Left lobe of liver (tissue), 2 donors: Measurements from ENCODE around the gene SERPINB3. TPM values are rescaled to one million over a fixed set of nuclear protein-coding genes. Genes with fewer than 3 reads are reported as not detected.
"Not testable (repeated sequence)": the region's sequence is repeated elsewhere in the genome, so short reads cannot be mapped to it uniquely, and the experiment has no call there.

Experiments
- ATAC-seq: fragments of 200-7000 bp; cut with Tn5 transposase; one replicate; pipeline ENCODE4 v1.9.1; 2020; ENCODE audit warnings: mild to moderate bottlenecking, moderate library complexity
- DNase-seq: peaks from one replicate; pipeline ENCODE4 v3.0.0-alpha.2; 2020; ENCODE audit warnings: low spot score
- total RNA-seq: library from RNA; stranded (reverse); gene quantifications from one replicate; pipeline ENCODE4 v1.2.1, GENCODE V29; 2021
- donor health status: DM: no; HTN: no; CAD: no; lungs with moderate emphysema.
- donor health status: DM: no; HTN: yes; CAD: no.

The SERPINB3 gene
- total RNA-seq, result not detected

DNA sequence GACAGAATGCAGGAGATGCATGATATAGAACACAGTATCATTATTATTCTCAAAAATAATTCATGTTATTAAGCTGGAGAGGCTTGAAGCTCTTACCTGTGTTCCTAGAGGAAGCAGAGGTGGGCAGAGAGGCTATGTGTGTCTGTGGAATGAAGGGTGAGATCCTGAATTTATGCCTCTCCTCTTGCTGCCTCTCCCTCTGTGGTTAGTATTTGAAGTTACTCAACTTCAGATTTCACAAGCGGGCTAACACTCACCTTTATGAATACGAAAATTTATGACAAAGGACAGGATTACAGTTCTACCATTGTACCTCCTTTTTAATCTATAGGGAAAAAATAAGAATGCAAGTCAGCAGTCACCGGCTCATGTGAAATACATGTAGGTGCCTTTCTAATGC, at the start of gene SERPINB3:
Gene SERPINB3 (minus strand): TSS at position 144 of the 400 bp plus-strand sequence. CDS start 677 bp downstream, outside the sequence.
- DNase-seq, ATAC-seq: not testable (repeated sequence)

DNA sequence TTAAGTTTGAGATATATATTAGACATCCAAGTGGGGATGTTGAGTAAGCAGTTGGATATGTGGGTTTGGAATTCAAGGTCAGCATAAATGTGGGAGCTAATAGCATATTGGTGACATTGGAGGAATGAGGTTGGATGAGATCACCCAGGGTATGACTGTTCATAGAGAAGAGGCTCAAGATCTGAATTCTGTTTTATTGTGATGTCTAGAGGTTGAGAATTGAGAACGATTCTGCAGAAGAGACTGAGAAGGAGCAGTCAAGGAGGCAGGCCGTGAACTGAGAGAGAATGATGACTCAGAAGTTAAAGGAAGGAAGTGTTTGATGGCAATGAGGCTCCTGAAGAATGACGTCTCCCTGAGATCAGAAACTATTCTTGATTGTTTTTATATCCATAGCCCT, 47.0 kb upstream of the SERPINB3 start:
- ATAC-seq (no peak), DNase-seq (no peak)

DNA sequence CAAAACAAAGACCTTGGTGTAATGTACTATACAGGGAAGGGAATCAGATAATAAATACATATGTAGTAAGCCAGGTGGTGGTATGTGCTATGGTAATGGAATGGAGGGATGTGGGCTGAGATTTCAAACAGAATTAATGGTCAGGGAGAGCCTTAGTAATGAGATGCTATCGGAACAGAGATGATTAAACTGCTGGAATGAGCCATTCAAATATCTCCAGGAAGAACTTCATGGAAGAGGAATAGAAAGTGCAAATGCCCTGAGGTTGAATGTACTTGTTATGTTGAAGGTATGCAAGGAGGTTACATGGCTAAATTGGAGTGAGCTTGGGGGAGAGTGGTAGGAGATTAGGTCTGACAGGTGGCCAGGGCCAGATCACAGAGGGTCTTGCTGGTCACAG, 46.1 kb upstream of the SERPINB3 start:
- DNase-seq, result no peak

DNA sequence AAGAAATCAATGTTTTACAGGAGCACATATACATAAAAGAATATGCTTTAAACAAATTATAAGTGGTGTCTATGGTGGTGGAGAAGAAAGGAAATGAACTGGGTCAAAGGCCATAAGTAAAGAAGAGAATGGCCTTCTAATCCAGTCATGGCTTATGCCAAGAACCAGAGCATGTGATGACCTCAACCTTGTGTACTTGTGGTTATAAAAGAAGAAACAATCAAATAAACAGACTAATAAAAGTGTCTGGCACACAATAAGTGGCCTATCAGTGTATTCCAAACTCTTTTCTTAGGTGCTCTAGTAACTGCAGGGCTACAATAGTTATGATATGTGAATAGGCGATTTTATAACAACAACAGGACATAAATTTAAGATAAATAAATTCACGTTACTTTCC, 43.7 kb upstream of the SERPINB3 start:
- DNase-seq (no peak), ATAC-seq (no peak)

More for the DNA sequence above, 46.1 kb upstream of the SERPINB3 start:
- no peak for ATAC-seq

DNA sequence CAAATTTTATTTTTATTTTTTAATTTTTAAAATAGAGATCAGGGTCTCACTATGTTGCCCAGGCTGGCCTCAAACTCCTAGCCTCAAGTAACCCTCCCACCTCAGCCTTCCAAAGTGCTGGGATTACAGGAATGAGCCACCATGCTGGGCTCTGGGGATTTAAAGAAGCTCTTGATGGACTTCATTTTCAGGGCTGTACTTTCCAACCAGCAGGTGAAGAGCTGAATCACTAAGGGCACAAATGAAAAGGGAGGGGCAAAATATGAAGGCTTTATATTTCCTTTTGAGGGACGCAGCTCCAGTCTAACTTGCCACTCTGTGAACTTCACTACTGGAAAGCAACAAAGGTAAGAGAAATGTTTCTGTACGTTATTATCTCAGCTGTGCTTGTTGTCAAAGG, 41.0 kb upstream of the SERPINB3 start, which contains the start of gene SERPINB11:
Gene SERPINB11 (plus strand): TSS at position 301 of the 400 bp plus-strand sequence. CDS start 7,234 bp downstream, outside the sequence.
- DNase-seq, result no peak
- ATAC-seq, result no peak

DNA sequence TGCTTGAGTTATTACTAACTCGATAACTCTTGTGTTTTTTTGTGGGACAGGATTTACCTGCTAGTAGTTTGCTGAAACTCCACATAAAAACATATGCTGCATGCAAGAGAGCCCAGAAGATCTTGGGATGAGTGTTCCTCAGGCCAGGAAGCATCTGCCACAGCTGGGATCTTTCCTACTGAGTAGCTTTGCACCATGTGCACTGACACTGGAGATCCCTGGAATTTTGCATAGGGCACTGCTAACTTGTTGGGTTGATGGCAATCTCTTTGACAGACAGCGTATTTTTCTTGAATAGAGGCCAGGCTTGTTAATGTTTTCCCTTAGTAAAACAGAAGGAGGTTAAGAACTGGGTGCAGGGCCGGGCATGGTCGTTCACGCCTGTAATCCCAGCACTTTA, 40.3 kb upstream of the SERPINB3 start:
- peak; percentile 71 for ATAC-seq
- no peak for DNase-seq

DNA sequence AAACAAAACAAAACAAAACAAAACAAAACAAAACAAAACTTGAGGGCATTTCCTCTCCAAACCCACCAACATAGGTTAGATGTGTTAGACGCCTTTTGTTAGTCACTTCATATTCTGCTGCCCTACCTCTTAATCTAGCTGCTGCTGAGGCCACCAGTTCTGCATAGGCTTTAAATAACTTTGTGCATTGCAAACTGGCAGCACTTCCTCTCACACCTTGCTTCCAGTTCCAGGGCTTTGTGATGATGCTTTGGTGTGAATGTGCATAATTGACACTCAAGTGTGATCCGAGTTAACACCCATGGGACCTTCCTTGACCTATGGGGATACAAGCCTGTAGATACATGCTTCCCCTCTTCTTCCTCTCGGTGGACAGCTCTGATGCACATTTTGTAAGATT, 38.8 kb upstream of the SERPINB3 start:
- no peak for DNase-seq
- ATAC-seq, result no peak

DNA sequence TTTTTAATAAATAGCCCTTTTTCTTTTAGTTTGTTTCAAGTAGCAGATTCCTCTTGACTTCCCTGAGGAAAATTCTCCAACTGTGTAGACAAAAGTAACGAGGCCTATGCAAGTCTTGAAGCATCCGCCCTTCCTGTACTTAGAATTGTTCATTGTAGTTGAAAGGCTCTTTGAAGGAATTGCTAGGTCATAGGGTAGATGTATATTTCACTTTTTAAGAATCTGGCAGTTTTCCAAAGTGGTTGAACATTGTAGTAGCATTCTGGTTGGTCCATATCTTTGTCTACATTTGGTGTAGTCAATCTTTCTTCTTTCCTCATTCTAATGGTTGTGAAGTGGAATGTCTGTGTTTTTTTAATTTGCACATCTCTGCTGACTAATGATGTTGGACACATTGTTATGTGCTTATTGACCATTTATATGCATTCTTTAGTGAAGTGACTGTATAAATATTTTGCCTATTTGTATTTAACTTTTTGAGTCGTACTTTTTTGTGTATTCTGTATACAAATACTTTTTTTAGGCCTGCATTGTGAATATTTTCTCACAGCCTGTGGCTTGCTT, 35.5 kb upstream of the SERPINB3 start:
- DNase-seq (no peak), ATAC-seq (no peak)

DNA sequence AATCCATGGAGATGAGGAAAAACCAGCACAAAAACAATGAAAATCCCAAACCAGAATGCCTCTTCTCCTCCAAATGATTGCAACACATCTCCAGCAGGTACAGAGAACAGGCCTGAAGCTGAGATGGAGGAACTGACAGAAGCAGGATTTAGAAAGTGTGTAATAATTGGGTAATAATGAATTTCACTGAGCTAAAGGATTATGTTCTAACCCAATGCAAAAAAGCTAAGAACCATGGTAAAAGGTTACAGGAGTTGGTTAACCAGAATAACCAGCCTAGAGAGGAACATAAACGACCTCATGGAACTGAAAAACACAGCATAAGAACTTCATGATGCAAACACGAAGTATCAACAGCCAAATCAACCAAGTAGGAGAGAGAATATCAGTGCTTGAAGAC, 27.4 kb upstream of the SERPINB3 start:
- no peak for DNase-seq
- no peak for ATAC-seq

DNA sequence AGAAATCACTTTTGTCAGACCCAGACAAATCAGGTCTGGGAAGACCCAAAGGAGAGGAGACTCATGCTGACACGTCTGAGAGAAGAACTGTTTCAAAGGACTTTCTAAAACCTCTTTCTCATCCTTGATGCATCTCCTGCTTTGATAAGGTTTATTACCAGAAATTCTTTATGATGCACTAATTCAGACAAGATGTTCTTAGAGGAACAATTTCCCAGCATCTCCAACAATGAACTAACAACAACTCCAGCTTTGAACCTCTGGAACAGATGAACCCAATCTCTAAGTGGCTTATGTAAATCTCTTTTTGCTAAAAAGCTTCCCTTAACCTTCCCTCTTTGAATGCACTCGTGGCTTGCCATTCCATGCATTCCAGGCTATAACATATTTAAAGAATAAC, 25.2 kb upstream of the SERPINB3 start:
- ATAC-seq (no peak), DNase-seq (no peak)

DNA sequence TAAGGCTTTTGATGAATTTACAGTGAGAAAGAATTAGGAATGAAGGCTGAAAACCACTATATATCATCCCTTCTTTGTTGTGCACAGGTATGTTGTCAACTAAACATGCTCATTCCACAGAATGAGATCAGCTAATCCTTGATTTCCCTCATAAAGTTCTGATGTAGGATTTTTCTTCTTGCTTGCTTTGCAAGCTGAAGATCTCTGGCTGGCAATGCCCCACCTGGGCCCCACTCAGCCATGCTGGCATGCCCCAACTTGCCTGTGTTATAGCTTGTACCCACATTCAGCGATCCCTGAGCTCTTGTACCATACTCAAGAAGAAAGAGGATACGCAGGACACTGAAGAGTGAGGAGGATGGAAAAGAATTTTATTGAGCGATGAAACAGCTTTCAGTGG, 23.0 kb upstream of the SERPINB3 start:
- DNase-seq (no peak), ATAC-seq (no peak)

DNA sequence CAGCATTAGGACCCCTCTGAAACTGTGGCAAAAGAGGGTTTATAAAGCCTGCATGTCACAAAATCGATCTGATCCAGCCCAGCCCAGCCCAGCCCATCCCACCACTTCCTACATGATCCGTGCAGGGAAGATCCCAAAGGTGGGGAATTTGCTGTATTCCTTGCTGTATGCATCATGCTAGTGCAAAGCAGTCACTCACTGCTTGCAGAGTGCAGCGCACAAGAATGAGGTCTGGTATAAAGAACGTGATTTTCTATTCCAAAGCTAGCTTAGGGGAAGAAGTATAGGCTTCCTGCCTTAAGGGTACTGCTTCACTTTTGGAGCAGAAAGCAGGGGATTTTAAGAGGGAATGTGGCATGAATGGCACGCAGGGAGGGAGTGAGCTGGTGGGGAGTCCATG, 22.2 kb upstream of the SERPINB3 start:
- DNase-seq, result no peak
- ATAC-seq, result no peak

DNA sequence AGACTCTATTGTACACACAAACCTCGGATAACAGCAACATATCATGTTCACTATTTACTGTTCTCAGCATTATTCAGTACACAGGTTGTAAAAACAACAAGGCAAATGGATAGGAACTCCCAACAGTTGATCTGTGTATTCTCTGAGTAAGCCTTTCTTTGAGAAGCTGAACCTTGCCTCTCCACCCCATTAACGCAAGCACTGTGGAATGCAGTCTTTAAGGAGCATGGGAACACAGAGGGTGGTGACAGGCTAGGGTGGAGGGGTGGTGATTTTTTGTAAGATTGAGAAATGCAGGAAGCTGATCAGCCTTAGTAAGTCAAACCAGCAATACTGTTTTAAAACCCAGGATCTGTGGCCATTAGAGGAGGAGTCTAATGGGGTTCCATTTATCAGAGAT, 21.5 kb upstream of the SERPINB3 start:
- no peak for DNase-seq

DNA sequence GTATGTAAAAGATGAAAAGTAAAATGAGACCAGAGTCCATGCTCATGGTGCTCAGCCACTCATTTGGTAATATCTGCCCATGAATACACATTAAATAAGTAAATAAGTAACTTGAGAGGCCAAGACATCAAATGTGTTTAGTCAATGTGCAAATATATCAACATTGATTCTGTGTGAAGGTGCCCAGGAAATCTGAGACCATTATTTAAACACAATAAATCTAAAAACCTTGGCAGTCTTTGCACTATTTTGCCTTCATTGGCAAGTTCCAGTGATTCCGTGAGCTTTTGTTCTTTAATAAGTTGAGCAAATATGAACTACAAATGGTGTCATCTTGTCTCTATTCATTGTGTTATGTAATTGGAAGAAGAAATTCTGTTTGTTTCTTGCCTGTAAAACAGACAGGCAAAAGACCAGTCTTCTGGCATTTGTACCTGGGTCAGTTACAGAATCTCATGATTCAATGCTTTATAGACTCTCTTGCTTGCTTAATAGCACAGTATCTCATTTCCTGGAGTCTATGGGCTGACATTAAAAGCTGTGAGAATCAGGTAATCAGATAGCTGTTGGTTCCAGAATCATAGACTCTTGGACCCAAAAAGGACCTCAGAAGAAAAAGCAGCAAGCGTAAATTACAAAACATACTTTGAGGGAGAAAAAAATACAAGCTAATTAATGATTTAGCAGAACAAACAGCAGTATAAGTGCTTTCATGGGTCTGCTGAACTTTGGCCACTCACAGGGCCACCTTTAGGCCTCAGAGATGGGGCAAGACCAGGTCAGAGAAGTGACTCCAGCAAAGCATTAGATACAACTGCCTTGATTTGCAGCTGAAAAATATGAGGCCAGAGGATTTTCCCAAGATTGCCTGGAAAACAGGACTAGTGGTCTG, 20.0 kb upstream of the SERPINB3 start:
- ATAC-seq (peak; percentile 92), DNase-seq (peak; percentile 69)

More for the DNA sequence above, 21.5 kb upstream of the SERPINB3 start:
- no peak for ATAC-seq

DNA sequence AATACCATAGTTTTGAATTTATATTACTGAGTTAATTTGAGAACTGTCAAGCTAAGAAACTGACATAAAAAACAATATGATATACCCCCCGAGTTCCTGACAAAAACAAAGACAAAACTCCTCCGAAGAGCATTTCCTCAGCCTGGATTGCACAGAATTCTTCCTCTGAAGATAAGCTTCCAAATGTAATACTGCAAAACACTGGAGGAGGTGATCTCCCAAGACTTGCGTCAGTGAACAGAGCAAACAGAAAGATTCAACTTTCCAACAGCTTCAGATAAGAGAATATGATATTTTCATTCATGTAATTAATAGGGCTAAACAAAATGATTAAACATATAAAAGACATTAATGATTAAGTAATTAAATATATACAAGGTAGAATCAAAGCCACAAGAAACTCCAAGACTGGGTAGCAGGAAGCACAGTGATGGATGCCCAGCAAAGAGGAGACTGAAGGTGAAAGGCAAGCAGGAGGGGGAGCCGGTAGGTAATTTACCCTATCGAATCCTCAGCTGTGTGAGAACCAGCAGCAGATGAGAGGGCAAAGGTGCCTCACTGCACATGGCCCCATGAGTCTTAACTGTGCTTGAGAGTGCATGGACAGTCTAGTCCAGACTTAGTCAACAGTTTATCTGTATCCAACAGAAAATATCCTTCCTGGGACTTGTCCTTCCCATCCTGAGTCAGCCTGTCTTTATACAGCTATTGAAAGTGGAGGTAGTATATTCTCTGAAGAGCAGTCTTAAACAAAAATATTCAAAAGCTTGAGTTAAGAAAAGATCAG, 18.3 kb upstream of the SERPINB3 start:
- ATAC-seq (no peak), DNase-seq (no peak)

DNA sequence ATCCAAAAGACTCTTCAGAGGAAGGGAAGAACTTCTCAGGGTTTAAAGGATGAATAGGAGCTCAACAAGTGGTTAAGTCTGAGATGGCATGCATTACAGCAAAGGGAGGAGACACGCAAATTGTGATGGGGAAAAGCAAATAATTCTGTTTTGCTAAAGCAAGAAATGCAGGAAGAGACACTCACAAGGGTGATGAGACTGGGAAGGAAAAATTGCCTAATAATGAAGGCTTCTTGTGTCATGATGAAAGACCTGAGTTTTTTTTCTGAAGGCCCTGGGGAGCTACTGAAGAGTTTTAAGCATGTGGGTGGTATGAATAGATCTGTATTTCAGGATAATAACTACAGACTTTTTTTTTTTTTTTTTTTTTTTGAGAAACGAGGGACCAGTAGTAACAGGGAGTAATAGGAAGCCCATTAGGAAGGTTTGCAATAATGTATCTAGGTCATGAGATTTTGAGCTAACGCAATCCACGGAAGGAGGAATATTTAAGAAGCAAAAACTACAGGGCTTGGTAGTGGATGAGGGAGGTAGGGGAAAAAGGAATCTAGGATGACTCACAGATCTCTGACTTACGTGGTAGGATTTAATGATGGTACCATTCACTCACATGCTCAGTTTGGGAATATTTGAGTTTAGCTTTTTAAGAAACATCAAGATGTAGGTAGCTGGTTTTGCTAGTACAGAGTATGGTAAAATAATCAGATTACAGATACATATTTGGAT, 16.0 kb upstream of the SERPINB3 start:
- ATAC-seq (no peak), DNase-seq (no peak)

DNA sequence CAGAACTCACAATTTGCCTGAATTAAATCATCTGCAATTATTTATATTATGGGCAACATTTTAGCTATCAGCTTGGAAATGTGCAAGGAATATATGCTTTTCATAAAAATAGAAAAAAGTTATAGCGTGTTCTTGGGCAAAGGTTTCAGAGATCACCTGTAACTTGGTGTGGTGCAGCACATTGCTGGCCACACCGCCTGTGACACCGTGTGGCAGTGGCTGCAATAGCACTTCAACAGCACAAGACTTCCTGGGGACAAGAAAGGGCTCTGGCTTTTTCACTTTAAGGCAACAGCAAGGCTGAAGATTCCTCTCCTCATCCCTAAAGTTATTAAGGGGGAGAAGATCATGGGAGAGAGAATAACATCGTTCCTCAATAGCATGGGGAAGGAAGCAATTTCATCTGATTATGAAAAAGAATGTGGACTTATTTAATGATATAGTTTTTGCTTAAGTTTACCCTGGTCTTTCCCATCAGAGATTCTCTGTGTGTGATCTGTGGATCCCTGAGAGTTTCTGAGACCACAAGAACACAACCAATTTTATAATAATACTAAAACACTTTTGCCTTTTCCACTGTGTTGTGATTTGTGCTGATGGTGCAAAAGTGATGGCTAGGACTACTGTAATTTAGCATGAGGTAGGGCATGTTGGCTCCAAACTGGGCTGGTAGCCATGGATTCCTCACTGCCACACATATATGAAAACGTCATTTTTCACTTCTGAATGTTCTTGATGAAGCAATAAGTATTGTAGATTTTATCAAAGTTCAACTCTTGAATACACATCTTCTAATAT, 15.0 kb upstream of the SERPINB3 start:
- DNase-seq (no peak), ATAC-seq (peak; percentile 94)

DNA sequence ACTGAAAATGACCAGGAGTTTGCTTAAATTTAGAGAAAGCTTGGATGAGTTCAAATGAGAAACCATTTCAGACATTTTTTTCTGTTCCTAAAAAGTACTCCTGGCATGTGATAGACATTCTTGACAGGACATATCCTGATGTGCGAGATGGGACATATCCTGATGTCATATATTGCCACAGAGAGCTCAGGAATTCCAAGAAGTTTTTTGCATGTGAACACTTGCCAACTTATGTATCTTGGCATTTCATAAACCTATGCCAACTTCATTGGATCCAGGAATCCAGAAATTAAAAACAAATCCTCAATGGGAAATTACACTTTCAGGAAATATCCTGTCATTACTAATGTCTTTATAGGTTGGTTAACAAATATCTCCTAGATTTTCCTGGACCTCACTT, 2.9 kb upstream of the SERPINB3 start:
- DNase-seq, result no peak
- no peak for ATAC-seq

DNA sequence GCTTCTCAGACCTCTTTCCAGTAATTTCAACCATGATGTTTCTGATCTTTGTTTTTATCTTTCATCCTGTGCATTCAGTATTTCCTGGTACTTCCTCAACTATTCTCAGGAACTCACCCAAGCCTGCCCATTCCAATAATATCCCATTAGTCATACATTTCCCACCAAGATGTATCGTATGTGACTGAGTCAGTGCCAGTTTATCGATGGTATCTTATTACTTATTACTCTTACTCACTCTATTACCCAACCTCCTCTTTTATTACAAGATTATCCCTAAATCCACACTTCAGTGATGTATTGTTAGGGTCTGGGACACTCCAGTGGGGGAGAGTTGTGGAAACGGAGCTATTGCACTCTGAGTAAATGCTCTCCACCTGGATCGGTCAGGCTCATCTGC, 2.8 kb downstream of the SERPINB3 start:
- ATAC-seq, DNase-seq: not testable (repeated sequence)

DNA sequence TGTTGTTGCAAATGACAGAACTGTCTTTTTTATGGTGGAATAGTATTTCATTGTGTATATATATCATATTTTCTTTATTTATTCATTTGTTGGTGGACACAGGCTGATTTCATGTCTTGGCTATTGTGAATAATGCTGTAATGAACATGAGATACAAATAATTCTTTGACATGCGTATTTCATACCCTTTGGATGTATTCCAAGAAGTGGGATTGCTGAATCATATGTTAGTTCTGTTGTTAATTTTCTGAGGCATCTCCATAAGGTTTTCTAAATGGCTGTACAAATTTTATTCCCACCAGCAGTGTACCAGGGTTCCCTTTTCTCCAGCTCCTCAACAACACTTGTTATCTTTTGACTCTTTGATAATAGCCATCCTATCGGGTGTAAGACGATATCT, 11.4 kb downstream of the SERPINB3 start:
- DNase-seq, ATAC-seq: not testable (repeated sequence)
